Uterus (tissue), 4 donors: ENCODE data around the gene NPAS4. TPM values are rescaled to one million over a fixed set of nuclear protein-coding genes. Genes with fewer than 3 reads are reported as not detected.
"Not testable (repeated sequence)": the region's sequence is repeated elsewhere in the genome, so short reads cannot be mapped to it uniquely, and the experiment has no call there.

Experiments
- DNase-seq, 2 donors: peaks; one replicate each; pipeline ENCODE4 v3.0.0-alpha.2; 2019 to 2020
- H3K27ac ChIP-seq, 2 donors: fragments of 200-600 bp; sonication (generic); 1 replicate in 1 of 2; 2 replicates in 1 of 2; pipeline ENCODE4 v1.5.1; 2016 to 2018
- H3K27me3 ChIP-seq, 2 donors: fragments of 200-600 bp; sonication (generic); one replicate each; pipeline ENCODE4 v1.5.1; 2018 to 2019; ENCODE audit warnings: control low read depth in 1 of 2
- H3K36me3 ChIP-seq, 2 donors: fragments of 200-600 bp; sonication (generic); one replicate each; pipeline ENCODE4 v1.5.1; 2019; ENCODE audit warnings: control low read depth in 1 of 2
- H3K4me1 ChIP-seq, 2 donors: fragments of 200-600 bp; sonication (generic); one replicate each; pipeline ENCODE4 v1.5.1; 2018 to 2019; ENCODE audit warnings: control low read depth in 1 of 2
- H3K4me3 ChIP-seq, 2 donors: fragments of 200-600 bp; sonication (generic); 1 replicate in 1 of 2; 2 replicates in 1 of 2; pipeline ENCODE4 v1.5.1; 2018 to 2019; ENCODE audit warnings: mild to moderate bottlenecking in 1 of 2
- H3K9me3 ChIP-seq, 2 donors: fragments of 200-600 bp; sonication (generic); one replicate each; pipeline ENCODE4 v1.5.1; 2019; ENCODE audit warnings: control low read depth in 1 of 2
- POLR2A ChIP-seq, 2 donors: fragments of 450-650 bp; IDR thresholded peaks; one replicate each; pipeline ENCODE4 v1.6.1; 2016; ENCODE audit warnings: antibody characterized with exemption in 2 of 2, mild to moderate bottlenecking in 1 of 2, moderate library complexity in 1 of 2
- intact Hi-C: fragments of 100-400 bp; cut with DNase I; formaldehyde crosslinking; loops from one replicate; pipeline ENCODE4 v1.15.1; 2023; ENCODE audit warnings: low total_unique reads
- total RNA-seq, 4 donors: library from RNA; depleted of rRNA in 3 of 4; stranded (reverse); fragments of >200 nt in 3 of 4; gene quantifications; one replicate each; pipeline versions ENCODE4 v1.1.0 to v1.2.4, GENCODE V29; 2014 to 2023
- TF ChIP-seq, protein P1 (sequence below), 4 experiments: fragments of 200-600 bp in 2 of 4; fragments of 450-650 bp in 2 of 4; sonication (generic) in 2 of 4; IDR thresholded peaks; one replicate each; pipeline ENCODE4 v1.5.1; 2016 to 2019; ENCODE audit warnings: antibody characterized with exemption in 4 of 4, mild to moderate bottlenecking in 2 of 4, moderate library complexity in 1 of 4
- donor health status: DM: yes; HTN: yes; CAD: no.

NPAS4 gene
- total RNA-seq: 10 to 100 TPM in 1 of 4 donors, 1 to 10 TPM in 1, under 1 TPM in 1, not detected in 1; 0.97 to 12.6 (median 1.5) TPM

- peak in 1 of 2 donors; percentile 47 for DNase-seq
- TF ChIP-seq POLR2A (IDR thresholded peaks at IDR 0.05): no peak
- TF ChIP-seq, protein P1, sequence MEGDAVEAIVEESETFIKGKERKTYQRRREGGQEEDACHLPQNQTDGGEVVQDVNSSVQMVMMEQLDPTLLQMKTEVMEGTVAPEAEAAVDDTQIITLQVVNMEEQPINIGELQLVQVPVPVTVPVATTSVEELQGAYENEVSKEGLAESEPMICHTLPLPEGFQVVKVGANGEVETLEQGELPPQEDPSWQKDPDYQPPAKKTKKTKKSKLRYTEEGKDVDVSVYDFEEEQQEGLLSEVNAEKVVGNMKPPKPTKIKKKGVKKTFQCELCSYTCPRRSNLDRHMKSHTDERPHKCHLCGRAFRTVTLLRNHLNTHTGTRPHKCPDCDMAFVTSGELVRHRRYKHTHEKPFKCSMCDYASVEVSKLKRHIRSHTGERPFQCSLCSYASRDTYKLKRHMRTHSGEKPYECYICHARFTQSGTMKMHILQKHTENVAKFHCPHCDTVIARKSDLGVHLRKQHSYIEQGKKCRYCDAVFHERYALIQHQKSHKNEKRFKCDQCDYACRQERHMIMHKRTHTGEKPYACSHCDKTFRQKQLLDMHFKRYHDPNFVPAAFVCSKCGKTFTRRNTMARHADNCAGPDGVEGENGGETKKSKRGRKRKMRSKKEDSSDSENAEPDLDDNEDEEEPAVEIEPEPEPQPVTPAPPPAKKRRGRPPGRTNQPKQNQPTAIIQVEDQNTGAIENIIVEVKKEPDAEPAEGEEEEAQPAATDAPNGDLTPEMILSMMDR (IDR thresholded peaks at IDR 0.05): no peak
- no peak within 1 kb of the TSS for H3K27ac ChIP-seq
- H3K36me3 ChIP-seq: no peaks in the 10 kb centered on the region
- H3K4me1 ChIP-seq: peaks cover 0 to 14% of the 10 kb centered on the region in 2 donors
- intact Hi-C loops: no loop called here
- no peak within 1 kb of the TSS for H3K4me3 ChIP-seq
- H3K9me3 ChIP-seq: no peaks in the 10 kb centered on the region
- H3K27me3 ChIP-seq: no peaks in the 10 kb centered on the region
Observed at GRCh38 chr11:66420671-66421476, at the start of gene NPAS4. Gene NPAS4, plus strand, starts transcription at chr11:66421035. Its CDS starts 145 bp downstream, at chr11:66421180.

GRCh38 chr11:66371627-66372415, 49.0 kb upstream of the NPAS4 start, which contains the start of gene SLC29A2:
Gene SLC29A2, minus strand, starts transcription at chr11:66371760. Its CDS starts 169 bp downstream, at chr11:66371591.
- DNase-seq: no peak
- H3K36me3 ChIP-seq: no peaks in the 10 kb centered on the region
- H3K9me3 ChIP-seq: no peaks in the 10 kb centered on the region
- peak within 1 kb of the TSS; percentile 45 to 50 for H3K4me3 ChIP-seq
- TF ChIP-seq POLR2A (IDR thresholded peaks at IDR 0.05): no peak
- TF ChIP-seq, protein P1 (IDR thresholded peaks at IDR 0.05): no peak
- intact Hi-C loops: no loop called here
- H3K4me1 ChIP-seq: peaks cover 0 to 6% of the 10 kb centered on the region in 2 donors
- peak within 1 kb of the TSS in 1 of 2 donors; percentile 46 for H3K27ac ChIP-seq
- H3K27me3 ChIP-seq: peaks cover 19 to 35% of the 10 kb centered on the region in 2 donors

GRCh38 chr11:66373265-66373664, 47.6 kb upstream of the NPAS4 start:
- peaks cover 19 to 35% of the 10 kb centered on the region in 2 donors for H3K27me3 ChIP-seq
- no peak for TF ChIP-seq POLR2A (IDR thresholded peaks at IDR 0.05)
- TF ChIP-seq, protein P1 (IDR thresholded peaks at IDR 0.05): no peak
- peaks cover 0 to 6% of the 10 kb centered on the region in 2 donors for H3K4me1 ChIP-seq
- H3K36me3 ChIP-seq: no peaks in the 10 kb centered on the region
- no peaks in the 10 kb centered on the region for H3K9me3 ChIP-seq
- no peak for DNase-seq
- no peak overlapping the region for H3K27ac ChIP-seq
- no peak overlapping the region for H3K4me3 ChIP-seq
- intact Hi-C loops: no loop called here

- H3K4me3 ChIP-seq, H3K4me1 ChIP-seq, H3K36me3 ChIP-seq, DNase-seq, H3K27ac ChIP-seq, intact Hi-C loops, H3K9me3 ChIP-seq: not testable (repeated sequence)
- H3K27me3 ChIP-seq: peaks cover 19 to 35% of the 10 kb centered on the region in 2 donors
Observed at GRCh38 chr11:66373690-66374287, 47.0 kb upstream of the NPAS4 start.

DNA sequence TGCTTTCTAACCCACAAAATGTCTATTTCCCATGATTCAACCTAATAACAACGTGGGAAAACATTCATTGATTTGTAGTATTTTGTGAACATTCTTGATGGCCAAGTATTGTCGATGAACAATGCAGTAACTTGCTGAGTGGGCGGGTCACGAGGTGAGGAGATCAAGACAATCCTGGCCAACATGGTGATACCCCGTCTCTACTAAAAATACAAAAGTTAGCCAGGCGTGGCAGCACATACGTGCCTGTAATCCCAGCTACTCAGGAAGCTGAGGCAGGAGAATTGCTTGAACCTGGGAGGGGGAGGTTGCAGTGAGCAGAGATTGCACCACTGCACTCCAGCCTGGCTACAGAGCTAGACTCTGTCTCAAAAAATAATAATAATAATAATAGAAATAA, 40.6 kb upstream of the NPAS4 start:
- H3K27me3 ChIP-seq, H3K4me1 ChIP-seq, intact Hi-C loops, H3K27ac ChIP-seq, H3K4me3 ChIP-seq, H3K9me3 ChIP-seq, H3K36me3 ChIP-seq, DNase-seq: not testable (repeated sequence)

GRCh38 chr11:66384316-66384715, 36.5 kb upstream of the NPAS4 start:
- DNase-seq, H3K4me3 ChIP-seq, H3K9me3 ChIP-seq, H3K27me3 ChIP-seq, H3K4me1 ChIP-seq, intact Hi-C loops, H3K36me3 ChIP-seq, H3K27ac ChIP-seq: not testable (repeated sequence)
